ENCODE data around the gene PAQR8. TPM values are rescaled to one million over a fixed set of nuclear protein-coding genes. Genes with fewer than 3 reads are reported as not detected.

Gene PAQR8, protein sequence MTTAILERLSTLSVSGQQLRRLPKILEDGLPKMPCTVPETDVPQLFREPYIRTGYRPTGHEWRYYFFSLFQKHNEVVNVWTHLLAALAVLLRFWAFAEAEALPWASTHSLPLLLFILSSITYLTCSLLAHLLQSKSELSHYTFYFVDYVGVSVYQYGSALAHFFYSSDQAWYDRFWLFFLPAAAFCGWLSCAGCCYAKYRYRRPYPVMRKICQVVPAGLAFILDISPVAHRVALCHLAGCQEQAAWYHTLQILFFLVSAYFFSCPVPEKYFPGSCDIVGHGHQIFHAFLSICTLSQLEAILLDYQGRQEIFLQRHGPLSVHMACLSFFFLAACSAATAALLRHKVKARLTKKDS
- 9.2 and 9.9 TPM in 2 replicates for total RNA-seq

DNA sequence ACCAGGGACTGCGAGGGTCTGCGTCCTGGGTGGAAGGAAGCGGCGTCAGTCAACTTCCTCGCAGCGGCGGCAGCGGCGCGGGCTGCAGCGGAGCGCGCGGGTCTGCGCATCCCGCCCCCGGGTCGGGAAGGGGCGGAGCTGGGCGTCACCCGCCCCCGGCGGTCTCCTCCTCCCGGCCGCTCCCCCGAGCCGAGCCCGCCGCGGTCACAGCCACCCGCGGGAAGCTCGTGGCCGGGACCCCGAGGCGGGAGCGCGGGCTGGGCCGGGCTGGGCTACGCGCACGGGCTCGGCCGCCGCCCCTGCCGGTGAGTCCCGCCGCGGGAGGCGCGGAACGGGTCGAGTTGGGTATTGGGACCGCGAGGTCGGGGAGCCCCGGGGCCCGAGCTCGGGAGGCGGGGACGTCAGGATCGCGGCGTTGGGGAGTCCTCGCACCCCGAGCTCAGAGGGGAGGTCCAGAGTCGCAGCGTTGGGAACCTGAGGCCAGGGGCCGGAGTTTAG, at the start of gene PAQR8:
TSS of gene PAQR8 (plus strand) at position 207 of the 498 bp plus-strand sequence. CDS start 41,063 bp downstream, outside the sequence.
- intact Hi-C loops (cut with micrococcal nuclease): loop anchor here (1.0 to 5.0 kb wide), 11 partner anchors 28 to 702 kb away; partner anchors contain the start of genes EFHC1 and TRAM2

DNA sequence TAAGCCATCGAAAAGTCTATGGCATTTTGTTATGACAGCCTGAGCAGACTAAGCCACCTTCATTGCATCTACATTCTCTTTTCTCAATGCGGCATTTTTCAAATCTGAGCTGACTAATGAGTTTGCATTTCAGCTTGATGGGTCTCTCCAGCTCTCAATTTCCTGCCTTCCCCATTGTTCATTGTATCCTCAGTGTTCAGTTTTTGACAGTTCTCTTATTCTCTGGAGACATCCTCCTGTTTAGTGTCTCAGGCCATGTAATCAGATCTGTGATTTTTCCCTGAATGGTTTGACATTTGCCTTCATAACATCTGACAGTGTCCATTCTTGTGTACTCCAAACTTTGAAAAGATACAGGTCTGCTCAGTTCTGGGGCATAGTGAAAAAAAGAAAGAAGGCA, 49.5 kb upstream of the PAQR8 start:
- intact Hi-C loops (cut with micrococcal nuclease): no loop called here

GRCh38 chr6:52314752-52315151, 47.2 kb upstream of the PAQR8 start:
- intact Hi-C loops (cut with micrococcal nuclease): no loop called here

- intact Hi-C loops (cut with micrococcal nuclease): loop anchor here (2.0 kb wide), 1 partner anchor 14 kb away; no protein-coding TSS in a partner anchor
Observed at GRCh38 chr6:52317211-52317610, 44.7 kb upstream of the PAQR8 start.

GRCh38 chr6:52317841-52318581, 43.9 kb upstream of the PAQR8 start:
- intact Hi-C loops (cut with micrococcal nuclease): loop anchor here (2.0 kb wide), 1 partner anchor 13 kb away; no protein-coding TSS in a partner anchor

DNA sequence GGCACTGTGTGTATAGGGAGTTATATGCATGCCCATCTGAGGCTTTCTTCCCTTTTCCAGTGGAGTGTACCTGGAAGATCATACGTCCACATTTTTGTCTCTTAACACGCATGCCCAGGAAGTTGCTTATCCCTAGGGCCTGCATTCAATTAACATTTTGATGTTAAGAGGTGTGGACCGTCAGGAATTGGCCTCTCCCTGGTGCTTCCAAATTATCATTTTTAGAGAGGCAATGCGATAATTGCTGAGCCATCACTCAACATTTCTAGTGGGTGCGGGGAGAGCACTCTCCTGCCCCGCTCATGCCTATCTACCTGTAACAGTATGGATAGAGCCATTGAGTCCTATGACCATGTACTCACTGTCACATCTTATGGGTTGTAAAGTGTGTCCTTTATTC, 37.8 kb upstream of the PAQR8 start:
- intact Hi-C loops (cut with micrococcal nuclease): no loop called here

DNA sequence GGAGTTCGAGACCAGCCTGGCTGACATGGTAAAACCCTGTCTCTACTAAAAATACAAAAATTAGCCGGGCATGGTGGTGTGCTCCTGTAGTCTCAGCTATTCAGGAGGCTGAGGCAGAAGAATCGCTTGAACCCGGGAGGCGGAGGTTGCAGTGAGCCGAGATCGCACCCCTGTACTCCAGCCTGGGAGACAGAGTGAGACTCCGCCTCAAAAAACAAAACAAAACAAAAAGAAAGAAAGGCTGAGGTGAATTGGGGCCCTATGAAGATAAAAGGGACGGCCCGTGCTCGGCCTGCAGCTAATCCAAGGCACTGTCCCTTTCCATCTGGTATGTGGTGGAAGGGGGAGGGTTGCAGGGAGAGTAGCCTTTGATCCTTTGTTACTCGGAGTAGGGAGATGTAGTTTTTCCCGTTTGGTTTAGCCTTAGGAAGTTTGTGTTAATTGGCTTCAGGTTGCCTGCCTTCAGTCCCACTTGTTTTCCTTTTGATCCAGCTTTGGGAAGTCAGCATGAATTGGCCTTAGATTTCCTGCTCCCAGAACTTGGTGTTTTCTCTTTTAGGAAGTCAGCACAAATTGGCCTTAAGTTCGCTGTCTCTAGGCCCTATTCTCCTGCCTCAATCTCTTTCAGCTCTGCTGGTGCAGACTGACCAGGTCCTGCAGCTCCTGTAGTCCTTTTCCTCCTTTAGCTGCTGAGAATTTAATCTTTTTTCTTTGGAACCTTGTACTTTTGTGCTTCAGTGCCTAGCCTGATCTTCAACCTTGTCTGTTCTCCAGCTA, 36.1 kb upstream of the PAQR8 start:
- intact Hi-C loops (cut with micrococcal nuclease): no loop called here

- intact Hi-C loops (cut with micrococcal nuclease): no loop called here
Observed at GRCh38 chr6:52326540-52327364, 35.2 kb upstream of the PAQR8 start.

DNA sequence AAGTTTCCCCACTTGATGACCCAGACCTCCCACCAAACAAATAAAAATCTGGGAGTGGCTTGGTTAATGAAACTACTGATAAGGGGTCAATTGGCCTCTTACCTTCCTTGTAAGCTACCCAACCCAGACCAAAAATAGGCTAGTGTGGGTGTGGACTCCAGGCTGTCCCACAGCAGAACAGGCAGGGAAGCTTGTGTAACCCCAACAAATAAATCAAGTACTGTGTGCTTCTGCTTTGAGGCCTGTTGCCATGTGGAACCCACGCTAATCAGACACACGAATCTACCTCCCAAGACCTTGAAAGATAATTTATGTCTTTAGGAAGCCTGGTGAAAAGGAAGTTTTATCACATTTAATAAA, 33.7 kb upstream of the PAQR8 start:
- intact Hi-C loops (cut with micrococcal nuclease): no loop called here

DNA sequence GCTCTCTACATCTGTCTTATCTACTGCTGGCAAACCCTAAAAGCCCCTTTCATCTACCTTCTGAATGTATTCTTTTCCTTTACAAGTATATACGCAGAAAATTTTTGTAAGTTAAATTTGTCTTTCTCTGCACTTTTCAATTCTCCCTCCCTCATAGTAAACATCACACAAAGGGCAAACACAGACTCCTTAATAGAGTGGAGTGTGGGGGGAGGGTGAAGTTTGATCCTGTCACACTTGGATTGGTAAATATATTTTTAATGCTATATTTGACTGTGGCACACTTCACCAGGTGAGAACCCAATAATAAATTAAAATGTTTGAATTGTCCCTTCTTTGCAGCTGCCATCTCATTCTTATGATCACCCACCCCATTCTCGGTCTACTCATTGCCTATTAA, 33.2 kb upstream of the PAQR8 start:
- intact Hi-C loops (cut with micrococcal nuclease): no loop called here

DNA sequence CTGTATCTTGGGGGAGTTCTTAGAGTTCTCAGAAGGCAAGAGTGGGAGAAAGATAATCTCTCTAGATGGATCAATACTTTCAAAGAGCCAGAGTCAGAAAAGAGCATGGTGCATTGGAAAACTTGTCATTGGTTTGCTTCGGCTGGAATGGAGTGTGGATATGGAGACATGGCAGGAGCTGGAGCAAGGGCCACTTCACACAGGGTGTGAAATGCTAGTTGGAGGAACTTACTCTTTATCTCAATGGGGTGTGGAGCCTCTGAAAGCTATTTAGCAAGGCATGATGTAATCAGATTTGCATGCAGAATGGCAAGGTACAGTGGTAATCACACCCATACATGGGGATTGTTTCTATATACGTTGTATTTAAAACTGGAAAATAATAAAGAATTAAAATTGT, 31.5 kb upstream of the PAQR8 start:
- intact Hi-C loops (cut with micrococcal nuclease): loop anchor here (2.0 kb wide), 1 partner anchor 14 kb away; no protein-coding TSS in a partner anchor

- intact Hi-C loops (cut with micrococcal nuclease): loop anchor here (2.0 kb wide), 1 partner anchor 15 kb away; no protein-coding TSS in a partner anchor
Observed at GRCh38 chr6:52331793-52332457, 30.0 kb upstream of the PAQR8 start.

- intact Hi-C loops (cut with micrococcal nuclease): loop anchor here (2.0 kb wide), 1 partner anchor 65 kb away; no protein-coding TSS in a partner anchor
Observed at GRCh38 chr6:52333840-52334200, 28.1 kb upstream of the PAQR8 start.

- intact Hi-C loops (cut with micrococcal nuclease): loop anchor here (2.0 kb wide), 1 partner anchor 63 kb away; no protein-coding TSS in a partner anchor
Observed at GRCh38 chr6:52335576-52335975, 26.4 kb upstream of the PAQR8 start.

GRCh38 chr6:52336919-52337561, 24.9 kb upstream of the PAQR8 start:
- intact Hi-C loops (cut with micrococcal nuclease): loop anchor here (2.0 kb wide), 1 partner anchor 54 kb away; no protein-coding TSS in a partner anchor

GRCh38 chr6:52337633-52338290, 24.2 kb upstream of the PAQR8 start:
- intact Hi-C loops (cut with micrococcal nuclease): loop anchor here (2.0 kb wide), 1 partner anchor 53 kb away; no protein-coding TSS in a partner anchor

DNA sequence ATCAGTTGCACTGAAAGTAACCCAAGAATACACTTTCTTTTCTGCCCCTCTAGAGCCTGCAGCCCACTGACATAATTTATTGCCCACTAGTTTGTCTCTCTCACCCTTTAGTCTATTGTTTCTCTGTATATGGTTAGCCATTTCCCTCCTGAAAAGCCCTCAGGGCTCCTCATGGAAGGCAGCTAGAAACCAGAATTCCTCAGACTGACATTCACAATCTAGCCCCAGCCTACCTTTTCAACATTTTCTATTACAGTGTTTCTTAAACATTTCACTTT, 21.4 kb upstream of the PAQR8 start:
- intact Hi-C loops (cut with micrococcal nuclease): no loop called here

DNA sequence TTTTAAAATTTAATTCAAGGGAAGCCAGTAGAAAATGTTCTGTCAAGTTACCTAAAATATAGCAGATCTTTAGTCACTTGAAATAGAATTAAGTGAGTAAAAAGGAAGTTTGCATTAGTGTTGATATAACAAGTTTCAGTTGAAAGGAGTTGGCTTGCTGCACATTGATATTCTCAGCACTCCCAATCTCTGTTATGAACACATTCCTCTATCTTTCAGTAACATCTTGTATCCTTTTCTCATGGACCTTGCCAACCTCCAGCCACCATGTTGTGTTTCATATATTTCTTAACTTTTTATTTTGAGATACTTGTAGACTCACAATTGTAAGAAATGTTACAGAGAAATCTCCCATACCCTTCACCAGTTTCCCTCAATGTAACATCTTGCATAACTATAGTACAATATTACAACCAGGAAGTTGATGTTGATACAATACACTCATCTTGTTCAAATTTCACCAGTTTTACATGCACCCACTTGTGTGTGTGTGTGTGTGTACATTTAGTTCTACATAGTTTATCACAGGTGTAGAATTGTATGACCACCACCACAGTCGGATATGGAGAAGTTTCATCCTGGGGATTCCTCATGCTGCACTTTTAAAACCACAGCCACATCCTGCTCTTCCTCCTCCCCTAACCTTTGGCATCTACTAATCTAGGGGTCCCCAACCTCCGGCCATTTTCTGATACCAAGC, 20.2 kb upstream of the PAQR8 start:
- intact Hi-C loops (cut with micrococcal nuclease): no loop called here

Measured in T-helper 1 cell treated with Interleukin-12 subunit alpha and Interleukin-12 subunit beta and Interleukin-4 antibody, amounts not matched to agents 30 ng/mL and 1 ng/mL, for 36 hours (primary cell).